Heart left ventricle (tissue), 13 donors: Measurements from ENCODE around the gene PHF20.

Experiments
- POLR2A ChIP-seq, 2 donors: fragments of 450-650 bp; IDR thresholded peaks; one replicate each; pipeline ENCODE4 v1.6.1; 2017; ENCODE audit warnings: antibody characterized with exemption in 2 of 2, mild to moderate bottlenecking in 2 of 2, moderate library complexity in 2 of 2
- TF ChIP-seq, protein P1 (sequence below), 12 donors: fragments of 200-600 bp; sonication (generic) in 4 of 12; IDR thresholded peaks; one replicate each; pipeline versions ENCODE4 v1.5.0 to v1.8.0; 2018 to 2022; ENCODE audit warnings: antibody characterized with exemption in 12 of 12, mild to moderate bottlenecking in 5 of 12
- donor health status: ischemic (EF 13 %, LVEDD 7.1; RV severe dilation, severe dysfunction).
- donor health status: DM: no; HTN: yes; CAD: no.
- donor health status: DM: no; HTN: no; CAD: no.
- donor health status: ischemic (EF 25% LVEDD 6.9; RV normal size, moderate dysfunction).
- donor health status: ischemic (EF 25% LVEDD 5.7; RV mildly dilated, moderate dysfunction).
- donor health status: ischemic (EF 35%, LVEDD 5.7; RV mildly dilated, moderate dysfunction).
- donor health status: nonischemic (EF 11% LVEDD 7.7; RV severe dilation, severe dysfunction).
- donor health status: DM: yes; HTN: yes; CAD: no.
- donor health status: PGD.
- donor health status: ischemic (EF 29% LVEDD 5.4; RV normal size, mild dysfunction).
- donor health status: nonischemic (EF 23%, LVEDD 6.1; RV moderate dilation, normal function).

DNA sequence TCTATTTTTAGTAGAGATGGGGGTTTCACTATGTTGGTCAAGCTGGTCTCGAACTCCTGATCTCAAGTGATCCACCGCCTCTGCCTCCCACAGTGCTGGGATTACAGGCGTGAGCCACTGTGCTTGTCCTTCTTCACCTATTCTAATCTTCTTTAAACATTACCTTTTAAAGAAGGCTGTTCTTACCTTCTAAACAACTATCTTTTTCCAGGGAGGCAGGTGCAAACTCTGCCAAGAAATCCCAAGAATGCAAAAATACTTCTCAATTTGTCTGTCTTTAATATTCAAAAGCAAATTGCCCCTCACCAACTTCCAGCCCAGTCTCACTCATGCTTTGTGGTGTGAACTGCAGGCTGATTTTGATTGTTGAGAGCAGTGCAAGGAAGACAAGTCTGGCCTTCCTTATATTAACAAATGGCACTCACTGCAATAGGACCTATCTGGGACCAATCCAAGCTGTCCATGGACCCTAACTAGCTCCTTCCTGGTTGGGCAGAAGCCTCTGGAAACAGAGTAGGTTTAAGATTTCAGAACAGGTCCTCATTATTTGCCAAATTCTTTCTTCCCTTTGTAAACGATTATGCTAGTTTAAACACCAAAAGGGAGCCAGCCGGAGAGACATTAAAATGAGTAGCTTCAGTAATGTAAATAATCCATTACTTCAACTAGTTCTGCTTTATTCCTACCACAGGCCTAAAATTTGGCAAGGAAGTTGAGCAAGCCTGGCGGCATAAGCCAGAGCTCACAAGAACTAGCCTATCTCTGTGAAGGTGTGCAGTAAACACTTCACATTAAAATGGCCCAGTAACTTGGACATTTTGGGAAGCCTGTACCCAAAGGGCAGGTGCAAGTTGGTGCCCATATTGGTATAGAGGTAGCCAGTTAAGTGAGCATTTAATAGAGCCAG lies 180.9 kb downstream of the PHF20 start:
- TF ChIP-seq, protein P1, sequence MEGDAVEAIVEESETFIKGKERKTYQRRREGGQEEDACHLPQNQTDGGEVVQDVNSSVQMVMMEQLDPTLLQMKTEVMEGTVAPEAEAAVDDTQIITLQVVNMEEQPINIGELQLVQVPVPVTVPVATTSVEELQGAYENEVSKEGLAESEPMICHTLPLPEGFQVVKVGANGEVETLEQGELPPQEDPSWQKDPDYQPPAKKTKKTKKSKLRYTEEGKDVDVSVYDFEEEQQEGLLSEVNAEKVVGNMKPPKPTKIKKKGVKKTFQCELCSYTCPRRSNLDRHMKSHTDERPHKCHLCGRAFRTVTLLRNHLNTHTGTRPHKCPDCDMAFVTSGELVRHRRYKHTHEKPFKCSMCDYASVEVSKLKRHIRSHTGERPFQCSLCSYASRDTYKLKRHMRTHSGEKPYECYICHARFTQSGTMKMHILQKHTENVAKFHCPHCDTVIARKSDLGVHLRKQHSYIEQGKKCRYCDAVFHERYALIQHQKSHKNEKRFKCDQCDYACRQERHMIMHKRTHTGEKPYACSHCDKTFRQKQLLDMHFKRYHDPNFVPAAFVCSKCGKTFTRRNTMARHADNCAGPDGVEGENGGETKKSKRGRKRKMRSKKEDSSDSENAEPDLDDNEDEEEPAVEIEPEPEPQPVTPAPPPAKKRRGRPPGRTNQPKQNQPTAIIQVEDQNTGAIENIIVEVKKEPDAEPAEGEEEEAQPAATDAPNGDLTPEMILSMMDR (IDR thresholded peaks at IDR 0.05) = no peak
- TF ChIP-seq POLR2A (IDR thresholded peaks at IDR 0.05) = no peak
